H9 (cell line): ENCODE results near the gene G3BP2. TPM values are rescaled to one million over a fixed set of nuclear protein-coding genes. Genes with fewer than 3 reads are reported as not detected.

Experiments
- DNase-seq: peaks from one replicate; pipeline ENCODE4 v3.0.0-alpha.2; 2017
- H2AFZ ChIP-seq: one replicate; pipeline ENCODE4 v1.6.1; 2013; ENCODE audit warnings: mild to moderate bottlenecking, low read length, control low read depth, moderate library complexity
- H2AK5ac ChIP-seq: 2 replicates; pipeline ENCODE4 v1.6.1; 2013; ENCODE audit warnings: low read length, control low read depth, mixed read lengths; ENCODE audit not compliant: insufficient read length
- H2BK120ac ChIP-seq: one replicate; pipeline ENCODE4 v1.6.1; 2013; ENCODE audit warnings: low read depth, mild to moderate bottlenecking, low read length, control low read depth, inconsistent platforms; ENCODE audit not compliant: poor library complexity, severe bottlenecking
- H2BK12ac ChIP-seq: 2 replicates; pipeline ENCODE4 v1.6.1; 2013; ENCODE audit warnings: low read length, control low read depth, mixed read lengths, low read depth; ENCODE audit not compliant: insufficient read length
- H2BK15ac ChIP-seq: 2 replicates; pipeline ENCODE4 v1.6.1; 2013; ENCODE audit warnings: low read depth, low read length, control low read depth
- H2BK20ac ChIP-seq: one replicate; pipeline ENCODE4 v1.6.1; 2013; ENCODE audit warnings: low read depth, mild to moderate bottlenecking, low read length, control low read depth, inconsistent platforms; ENCODE audit not compliant: poor library complexity, severe bottlenecking
- H2BK5ac ChIP-seq: 2 replicates; pipeline ENCODE4 v1.6.1; 2013; ENCODE audit warnings: low read length, control low read depth, mixed read lengths; ENCODE audit not compliant: insufficient read length
- H3K14ac ChIP-seq: 2 replicates; pipeline ENCODE4 v1.6.1; 2013; ENCODE audit warnings: low read length, control low read depth; ENCODE audit not compliant: insufficient read depth
- H3K18ac ChIP-seq: 2 replicates; pipeline ENCODE4 v1.6.1; 2013; ENCODE audit warnings: low read depth, mild to moderate bottlenecking, mixed read lengths, low read length, control low read depth; ENCODE audit not compliant: insufficient read length
- H3K23ac ChIP-seq: 2 replicates; pipeline ENCODE4 v1.6.1; 2013; ENCODE audit warnings: low read length, control low read depth, mixed read lengths, low read depth; ENCODE audit not compliant: insufficient read length
- H3K23me2 ChIP-seq: 2 replicates; pipeline ENCODE4 v1.6.1; 2013; ENCODE audit warnings: low read depth, mild to moderate bottlenecking, mixed read lengths, low read length, control low read depth; ENCODE audit not compliant: insufficient read length, poor library complexity, severe bottlenecking
- H3K27ac ChIP-seq: 2 replicates; pipeline ENCODE4 v1.5.1; 2013; ENCODE audit warnings: low read length, control low read depth, mixed read lengths, low read depth; ENCODE audit not compliant: insufficient read length
- H3K27me3 ChIP-seq: 2 replicates; pipeline ENCODE4 v1.6.1; 2013; ENCODE audit warnings: low read length, control low read depth, inconsistent platforms; ENCODE audit not compliant: insufficient read depth
- H3K4ac ChIP-seq: 2 replicates; pipeline ENCODE4 v1.6.1; 2013; ENCODE audit warnings: low read depth, mild to moderate bottlenecking, control low read depth, inconsistent platforms, low read length, moderate library complexity
- H3K4me1 ChIP-seq: 2 replicates; pipeline ENCODE4 v1.6.1; 2013; ENCODE audit warnings: low read length, control low read depth, inconsistent platforms; ENCODE audit not compliant: insufficient read depth
- H3K4me2 ChIP-seq: 2 replicates; pipeline ENCODE4 v1.6.1; 2013; ENCODE audit warnings: low read length, control low read depth, mixed read lengths; ENCODE audit not compliant: insufficient read length, insufficient read depth
- H3K56ac ChIP-seq: 2 replicates; pipeline ENCODE4 v1.6.1; 2013; ENCODE audit warnings: low read depth, mild to moderate bottlenecking, mixed read lengths, low read length, control low read depth; ENCODE audit not compliant: insufficient read length
- H3K79me1 ChIP-seq: 2 replicates; pipeline ENCODE4 v1.6.1; 2013; ENCODE audit warnings: low read depth, mild to moderate bottlenecking, moderate library complexity, low read length, control low read depth, inconsistent platforms; ENCODE audit not compliant: insufficient read depth, poor library complexity, severe bottlenecking
- H3K79me2 ChIP-seq: 2 replicates; pipeline ENCODE4 v1.6.1; 2013; ENCODE audit warnings: low read length, control low read depth, inconsistent platforms; ENCODE audit not compliant: insufficient read depth
- H3K9ac ChIP-seq: 2 replicates; pipeline ENCODE4 v1.6.1; 2013; ENCODE audit warnings: low read length, control low read depth, mixed read lengths; ENCODE audit not compliant: insufficient read length; ENCODE audit errors: extremely low read depth
- H3K9me3 ChIP-seq: one replicate; pipeline ENCODE4 v1.6.1; 2013; ENCODE audit warnings: low read depth, low read length, inconsistent platforms; ENCODE audit not compliant: control insufficient read depth
- H3T11ph ChIP-seq: one replicate; pipeline ENCODE4 v1.6.1; 2013; ENCODE audit warnings: mild to moderate bottlenecking, low read length, control low read depth, inconsistent platforms
- H4K20me1 ChIP-seq: one replicate; pipeline ENCODE4 v1.6.1; 2013; ENCODE audit not compliant: control insufficient read depth, insufficient read length, insufficient read depth
- H4K5ac ChIP-seq: 2 replicates; pipeline ENCODE4 v1.6.1; 2013; ENCODE audit warnings: low read depth, mild to moderate bottlenecking, mixed read lengths, low read length, control low read depth; ENCODE audit not compliant: insufficient read length
- H4K8ac ChIP-seq: replicated peaks from 2 replicates; pipeline ENCODE4 v1.6.1; 2013; ENCODE audit warnings: low read length, control low read depth, mixed read lengths, low read depth; ENCODE audit not compliant: insufficient read length
- H4K91ac ChIP-seq: 2 replicates; pipeline ENCODE4 v1.6.1; 2013; ENCODE audit warnings: low read depth, mild to moderate bottlenecking, moderate library complexity, mixed read lengths, low read length, control low read depth; ENCODE audit not compliant: insufficient read length
- H3K27ac Mint-ChIP-seq, 3 experiments: 2 replicates in 2 of 3; 3 replicates in 1 of 3; pipeline ENCODE4 v1.8.0; 2020 to 2021; ENCODE audit warnings: mixed read lengths in 3 of 3, mild to moderate bottlenecking in 1 of 3, moderate library complexity in 1 of 3
- H3K27me3 Mint-ChIP-seq: 2 replicates; pipeline ENCODE4 v1.8.0; 2021; ENCODE audit warnings: low read depth, mild to moderate bottlenecking, moderate library complexity, mixed read lengths
- H3K36me3 Mint-ChIP-seq, 3 experiments: 2 replicates in 2 of 3; 3 replicates in 1 of 3; pipeline ENCODE4 v1.8.0; 2020 to 2021; ENCODE audit warnings: low read depth in 3 of 3, mixed read lengths in 3 of 3; ENCODE audit not compliant: insufficient read depth in 1 of 3
- H3K4me1 Mint-ChIP-seq, 2 experiments: 2 replicates each; pipeline ENCODE4 v1.8.0; 2020; ENCODE audit warnings: mixed read lengths in 2 of 2
- H3K4me3 Mint-ChIP-seq, 2 experiments: 2 replicates in 1 of 2; 3 replicates in 1 of 2; pipeline ENCODE4 v1.8.0; 2020 to 2021; ENCODE audit warnings: mild to moderate bottlenecking in 2 of 2, mixed read lengths in 2 of 2, moderate library complexity in 1 of 2
- H3K9me3 Mint-ChIP-seq, 2 experiments: 2 replicates in 1 of 2; 3 replicates in 1 of 2; pipeline ENCODE4 v1.8.0; 2020; ENCODE audit warnings: mild to moderate bottlenecking in 2 of 2, mixed read lengths in 2 of 2, moderate library complexity in 1 of 2
- WGBS: extraction: QIAGEN DNeasy Blood & Tissue Kit; methylation state at CpG from one replicate; pipeline ENCODE4 v1.1.7; 2013; ENCODE audit warnings: missing lambda C conversion rate, low lambda C conversion rate, mixed read lengths; ENCODE audit not compliant: insufficient read length; ENCODE audit errors: extremely low coverage; 5-methylcytosine and 5-hydroxymethylcytosine counted together
- total RNA-seq: library from RNA; stranded (reverse); gene quantifications from 2 replicates; pipeline ENCODE4 v1.2.1, GENCODE V29; 2021
- TF ChIP-seq, protein P1 (sequence below): fragments of 200-600 bp; sonication (generic); conservative IDR thresholded peaks from 3 replicates; pipeline ENCODE4 v1.8.0; 2021; ENCODE audit warnings: antibody characterized with exemption, mild to moderate bottlenecking

G3BP2 gene
- total RNA-seq, 1 experiment from 2014 or later = 405 TPM

DNA sequence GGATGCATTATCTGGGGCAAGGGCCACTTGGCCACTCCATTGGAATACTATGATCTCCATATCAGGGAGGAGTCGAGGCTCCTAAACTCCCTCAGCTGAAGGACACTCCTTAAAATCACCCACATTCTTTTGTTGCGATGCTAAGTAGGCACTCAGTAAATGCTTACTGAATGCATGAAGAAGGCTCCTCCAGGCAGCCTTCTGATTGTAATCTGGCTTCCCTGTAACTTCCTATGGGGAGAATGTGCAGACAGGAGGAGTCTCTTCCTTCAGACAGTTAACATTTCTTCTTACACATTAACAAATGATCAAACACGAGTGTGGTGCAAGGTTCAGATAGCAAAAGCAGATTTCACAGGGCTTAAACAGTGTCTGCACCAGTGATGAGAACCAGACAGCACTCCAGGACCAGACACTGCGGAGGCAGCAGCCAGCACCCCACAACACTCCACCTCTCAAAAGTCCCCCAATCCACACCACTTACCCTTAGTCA lies 29.8 kb upstream of the G3BP2 start:
- H2BK120ac ChIP-seq = no peak overlapping the region
- H4K8ac ChIP-seq = no peak overlapping the region
- H4K20me1 ChIP-seq = no peaks in the 10 kb centered on the region
- no peak overlapping the region for H2BK5ac ChIP-seq
- WGBS = no CpG with 5 or more reads among the region's 4 CpGs
- Mint-ChIP-seq H3K27me3 (no peaks in the 10 kb centered on the region), H3K36me3 (peaks cover 2 to 15% (median 14%) of the 10 kb centered on the region in 3 experiments; a peak in 6 of 7 replicates), H3K9me3 (peaks cover 0 to 2% of the 10 kb centered on the region in 2 experiments; a peak in 2 of 5 replicates), H3K4me3 (peak overlapping the region in 1 of 2 experiments; percentile 58; a peak in 2 of 5 replicates), H3K27ac (peak overlapping the region; percentile 82 to 96 (median 93)), H3K4me1 (peaks cover 51 to 61% of the 10 kb centered on the region in 2 experiments)
- no peak overlapping the region for H4K5ac ChIP-seq
- no peaks in the 10 kb centered on the region for H3K9me3 ChIP-seq
- H4K91ac ChIP-seq = no peak overlapping the region
- H2AFZ ChIP-seq = no peak overlapping the region
- no peak overlapping the region for H3K4ac ChIP-seq
- H2BK20ac ChIP-seq = no peak overlapping the region
- H2AK5ac ChIP-seq = no peak overlapping the region
- TF ChIP-seq, protein P1, sequence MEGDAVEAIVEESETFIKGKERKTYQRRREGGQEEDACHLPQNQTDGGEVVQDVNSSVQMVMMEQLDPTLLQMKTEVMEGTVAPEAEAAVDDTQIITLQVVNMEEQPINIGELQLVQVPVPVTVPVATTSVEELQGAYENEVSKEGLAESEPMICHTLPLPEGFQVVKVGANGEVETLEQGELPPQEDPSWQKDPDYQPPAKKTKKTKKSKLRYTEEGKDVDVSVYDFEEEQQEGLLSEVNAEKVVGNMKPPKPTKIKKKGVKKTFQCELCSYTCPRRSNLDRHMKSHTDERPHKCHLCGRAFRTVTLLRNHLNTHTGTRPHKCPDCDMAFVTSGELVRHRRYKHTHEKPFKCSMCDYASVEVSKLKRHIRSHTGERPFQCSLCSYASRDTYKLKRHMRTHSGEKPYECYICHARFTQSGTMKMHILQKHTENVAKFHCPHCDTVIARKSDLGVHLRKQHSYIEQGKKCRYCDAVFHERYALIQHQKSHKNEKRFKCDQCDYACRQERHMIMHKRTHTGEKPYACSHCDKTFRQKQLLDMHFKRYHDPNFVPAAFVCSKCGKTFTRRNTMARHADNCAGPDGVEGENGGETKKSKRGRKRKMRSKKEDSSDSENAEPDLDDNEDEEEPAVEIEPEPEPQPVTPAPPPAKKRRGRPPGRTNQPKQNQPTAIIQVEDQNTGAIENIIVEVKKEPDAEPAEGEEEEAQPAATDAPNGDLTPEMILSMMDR = no peak
- H2BK15ac ChIP-seq = no peak overlapping the region
- H3K27ac ChIP-seq = peak overlapping the region; percentile 27
- H3K27me3 ChIP-seq = no peaks in the 10 kb centered on the region
- H3K79me1 ChIP-seq = no peaks in the 10 kb centered on the region
- peaks cover 2% of the 10 kb centered on the region; the same call in 1 of the 2 replicates for H3K79me2 ChIP-seq
- H3K4me2 ChIP-seq = no peak overlapping the region
- H3K18ac ChIP-seq = no peak overlapping the region
- no peak overlapping the region for H3T11ph ChIP-seq
- peak; percentile 36 for DNase-seq
- H3K9ac ChIP-seq = no peak overlapping the region
- H2BK12ac ChIP-seq = no peak overlapping the region
- no peaks in the 10 kb centered on the region for H3K23me2 ChIP-seq
- H3K23ac ChIP-seq = no peak overlapping the region
- no peak overlapping the region for H3K14ac ChIP-seq
- H3K56ac ChIP-seq = no peak overlapping the region
- peaks cover 14% of the 10 kb centered on the region; the same call in 1 of the 2 replicates for H3K4me1 ChIP-seq
